NOMO-1 (cell line): ENCODE results near the gene RAB44.
"Not testable (repeated sequence)": the region's sequence is repeated elsewhere in the genome, so short reads cannot be mapped to it uniquely, and the experiment has no call there.

Experiments used
- DNase-seq, 2 experiments: peaks; one replicate each; lab custom pipeline; 2025; ENCODE audit not compliant: unreplicated experiment in 2 of 2; lab: John Stamatoyannopoulos, UW

Gene RAB44

DNA sequence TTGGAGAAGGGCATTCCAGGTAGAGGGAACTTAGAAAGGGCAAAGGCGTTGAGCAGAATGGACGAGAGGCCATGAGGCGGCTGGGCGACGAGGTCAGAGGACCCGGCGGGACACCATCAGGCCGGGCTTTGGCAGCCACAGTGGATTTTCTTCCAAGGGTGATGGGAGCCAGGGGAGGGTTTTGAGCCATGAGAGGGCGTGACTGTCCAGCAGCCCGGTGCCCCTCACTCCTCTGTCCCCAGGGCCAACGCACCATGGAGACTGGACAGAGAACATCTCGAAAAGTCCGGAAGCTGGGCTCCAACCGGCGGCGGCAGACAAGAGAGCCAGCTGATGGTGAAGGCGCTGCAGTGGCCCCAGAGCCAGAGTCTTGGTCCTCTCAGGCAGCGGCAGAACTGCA is 6.4 kb downstream of the RAB44 start:
- DNase-seq = no peak

DNA sequence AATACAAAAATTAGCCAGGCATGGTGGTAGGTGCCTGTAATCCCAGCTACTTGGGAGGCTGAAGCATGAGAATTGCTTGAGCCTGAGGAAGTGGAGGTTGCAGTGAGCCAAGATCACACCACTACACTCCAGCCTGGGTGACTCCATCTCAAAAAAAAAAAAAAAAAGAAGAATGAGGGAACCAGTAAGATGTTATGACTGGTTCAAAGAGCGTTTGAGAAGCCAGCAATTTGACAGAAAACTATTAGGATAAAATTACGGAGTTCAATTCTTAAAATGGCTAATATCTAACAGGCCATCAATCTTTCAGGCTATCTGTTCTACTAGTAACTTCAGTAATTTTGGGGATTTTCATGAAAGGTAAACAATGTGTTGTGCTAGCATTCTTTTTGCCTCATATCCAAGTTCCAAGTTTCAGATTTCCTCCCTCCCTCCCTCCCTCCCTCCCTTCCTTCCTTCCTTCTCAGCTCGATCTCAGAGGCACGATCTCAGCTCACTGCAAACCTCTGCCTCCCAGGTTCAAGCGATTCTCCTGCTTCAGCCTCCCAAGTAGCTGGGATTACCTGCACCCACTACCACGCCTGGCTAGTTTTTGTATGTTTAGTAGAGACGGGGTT is 7.4 kb downstream of the RAB44 start:
- DNase-seq = not testable (repeated sequence)

DNA sequence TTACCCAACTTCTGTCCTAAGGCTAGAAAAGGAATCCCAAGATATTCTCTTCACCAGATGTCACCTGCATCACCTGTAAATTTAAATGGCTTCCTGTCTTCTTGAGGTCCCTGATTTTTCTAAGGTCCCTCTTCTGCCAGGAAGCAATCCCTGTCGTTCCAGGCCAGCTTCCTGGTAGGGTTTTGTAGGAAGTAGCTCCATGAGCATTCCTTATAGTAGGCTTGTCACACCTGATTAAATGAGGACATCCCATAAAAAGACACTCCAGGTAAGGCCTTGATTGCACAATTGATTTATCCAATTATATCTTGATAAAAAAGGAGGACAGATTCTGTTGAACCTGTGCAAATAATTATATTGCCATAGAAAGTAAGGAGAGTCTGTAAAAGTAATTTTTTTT is 8.7 kb downstream of the RAB44 start:
- no peak for DNase-seq

DNA sequence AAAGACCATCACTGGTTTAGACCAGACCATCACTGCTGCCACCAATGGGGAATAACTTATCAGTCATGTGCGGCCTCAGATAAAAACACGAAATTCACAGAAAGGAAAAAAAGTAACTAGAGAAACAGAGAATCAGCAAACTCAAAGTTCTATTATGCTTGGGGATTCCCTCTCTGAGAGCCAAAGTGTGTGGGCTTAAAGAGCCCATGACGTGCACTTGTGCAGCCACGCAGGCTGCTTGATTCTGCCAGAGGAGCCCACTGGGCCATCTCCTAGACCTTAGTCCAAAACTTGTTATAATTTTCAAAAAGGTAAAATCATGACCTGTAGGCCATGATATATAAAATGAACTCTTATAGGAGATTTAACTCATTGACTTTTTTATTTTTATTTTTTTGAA is 15.2 kb downstream of the RAB44 start:
- DNase-seq = no peak

DNA sequence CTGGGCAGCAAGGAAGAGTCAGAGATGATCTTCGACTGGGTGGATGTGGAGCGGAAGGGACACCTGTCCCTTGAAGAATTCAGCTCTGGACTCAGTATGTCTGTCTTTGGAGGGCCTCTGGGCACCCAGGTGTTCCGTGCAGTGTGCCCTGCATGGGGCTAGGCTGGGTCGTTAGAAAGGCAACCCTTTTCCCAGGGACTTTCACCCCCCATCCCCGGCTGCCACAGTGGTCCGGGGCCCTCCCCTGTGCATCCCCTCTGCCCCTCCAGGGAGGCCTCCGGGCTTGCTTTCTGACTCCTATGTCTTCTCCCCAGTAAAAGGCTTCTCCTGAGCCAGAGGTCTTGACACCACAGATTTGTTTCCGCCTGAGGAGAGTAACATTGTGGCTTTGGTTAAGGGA is 16.2 kb downstream of the RAB44 start:
- no peak for DNase-seq

DNA sequence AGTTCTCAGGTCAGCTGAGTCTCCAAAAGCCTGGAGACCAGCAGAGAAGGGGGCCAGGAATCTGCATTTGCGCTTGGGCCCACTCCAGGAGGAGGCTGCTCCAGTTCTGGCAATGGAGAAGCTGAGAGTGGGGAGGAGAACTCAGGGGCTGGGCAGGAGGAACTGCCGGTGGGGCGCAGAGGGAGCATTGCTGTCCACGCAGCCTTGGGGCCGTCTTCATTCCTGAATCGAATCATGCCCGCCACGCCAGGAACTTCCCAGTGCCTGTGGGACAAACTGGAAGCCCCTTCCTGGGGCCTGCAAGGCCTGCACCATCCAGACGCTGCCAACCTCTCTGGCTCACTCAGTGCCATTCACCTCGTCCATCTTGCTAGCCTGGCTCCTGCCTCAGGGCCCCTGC is 16.9 kb downstream of the RAB44 start:
- DNase-seq = no peak

DNA sequence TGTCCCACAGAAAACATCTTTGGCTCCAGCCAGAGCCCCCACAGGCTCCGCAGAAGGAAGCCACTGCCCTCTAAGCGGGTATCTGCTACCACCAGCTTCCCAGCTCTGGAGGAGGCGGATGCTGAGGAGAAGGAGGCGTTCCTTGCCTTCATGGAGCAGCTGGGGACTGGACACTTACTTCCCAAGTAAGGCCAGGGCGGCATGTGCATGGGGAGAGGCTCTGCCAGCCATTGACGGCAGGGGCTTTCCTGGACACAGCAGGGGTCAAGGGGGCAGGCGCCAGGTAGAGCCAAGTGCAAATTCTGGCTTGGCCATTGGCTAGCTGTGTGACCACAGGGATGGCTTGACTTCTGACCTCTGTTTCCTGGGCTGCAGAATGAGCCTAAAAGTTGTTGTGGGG is 17.8 kb downstream of the RAB44 start:
- no peak for DNase-seq

DNA sequence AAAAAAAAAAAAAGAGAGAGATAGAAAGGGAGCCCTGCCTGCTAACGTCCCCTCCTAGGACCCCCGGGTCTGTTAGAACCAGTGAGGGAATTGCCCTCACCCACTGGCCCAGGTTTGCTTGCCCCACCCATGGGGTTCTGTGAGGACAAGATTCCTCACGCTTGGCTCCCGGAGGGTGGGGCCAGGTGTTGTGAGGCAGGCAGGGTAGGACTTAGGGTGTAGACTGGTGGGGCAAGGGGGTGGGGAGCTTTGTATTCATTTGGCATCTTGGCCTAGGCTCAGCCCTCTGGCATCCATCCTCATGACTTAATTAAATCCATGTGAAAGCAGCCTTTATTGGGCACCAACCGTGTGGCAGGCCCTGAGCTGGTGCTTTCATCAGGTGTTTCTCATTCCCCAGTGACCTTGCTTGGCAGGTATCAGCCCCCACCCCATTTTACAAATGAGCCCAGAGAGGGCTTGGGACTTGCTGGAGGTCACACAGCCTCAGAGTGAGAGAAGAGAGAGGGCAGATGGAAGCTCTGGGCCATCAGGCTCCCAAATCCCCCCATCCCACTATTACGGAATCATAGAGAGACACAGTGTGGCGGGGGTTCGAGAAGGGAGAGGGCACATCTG is 19.0 kb downstream of the RAB44 start:
- no peak for DNase-seq

DNA sequence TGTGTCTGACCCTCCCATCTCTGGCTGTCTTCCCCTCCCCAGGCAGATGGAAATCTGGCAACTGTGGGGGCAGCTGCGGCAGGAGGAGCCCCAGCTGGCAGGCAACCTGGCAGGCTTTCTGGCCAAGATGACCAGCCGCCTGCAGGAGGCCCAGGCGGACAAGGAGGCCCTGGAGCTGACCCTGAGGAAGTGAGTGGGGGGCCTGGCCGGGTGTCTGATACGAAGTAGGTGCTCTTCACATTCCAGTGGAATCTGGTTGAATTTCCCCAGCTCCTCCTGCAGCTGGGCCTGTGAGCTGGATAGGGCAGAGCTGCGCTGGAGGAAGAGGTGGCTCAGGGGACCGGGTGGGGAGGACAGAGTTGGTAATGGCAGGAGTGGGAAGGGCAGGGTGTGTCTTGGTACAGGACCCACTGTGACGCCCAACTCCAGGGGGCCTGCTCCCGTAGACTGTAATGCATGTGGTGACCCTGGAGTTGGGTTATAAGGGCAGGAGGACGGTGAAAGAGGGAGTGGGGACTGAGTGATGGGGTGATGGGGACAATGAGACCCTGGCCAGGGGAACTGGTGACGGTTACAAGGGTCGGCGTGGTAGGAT is 19.7 kb downstream of the RAB44 start:
- no peak for DNase-seq

DNA sequence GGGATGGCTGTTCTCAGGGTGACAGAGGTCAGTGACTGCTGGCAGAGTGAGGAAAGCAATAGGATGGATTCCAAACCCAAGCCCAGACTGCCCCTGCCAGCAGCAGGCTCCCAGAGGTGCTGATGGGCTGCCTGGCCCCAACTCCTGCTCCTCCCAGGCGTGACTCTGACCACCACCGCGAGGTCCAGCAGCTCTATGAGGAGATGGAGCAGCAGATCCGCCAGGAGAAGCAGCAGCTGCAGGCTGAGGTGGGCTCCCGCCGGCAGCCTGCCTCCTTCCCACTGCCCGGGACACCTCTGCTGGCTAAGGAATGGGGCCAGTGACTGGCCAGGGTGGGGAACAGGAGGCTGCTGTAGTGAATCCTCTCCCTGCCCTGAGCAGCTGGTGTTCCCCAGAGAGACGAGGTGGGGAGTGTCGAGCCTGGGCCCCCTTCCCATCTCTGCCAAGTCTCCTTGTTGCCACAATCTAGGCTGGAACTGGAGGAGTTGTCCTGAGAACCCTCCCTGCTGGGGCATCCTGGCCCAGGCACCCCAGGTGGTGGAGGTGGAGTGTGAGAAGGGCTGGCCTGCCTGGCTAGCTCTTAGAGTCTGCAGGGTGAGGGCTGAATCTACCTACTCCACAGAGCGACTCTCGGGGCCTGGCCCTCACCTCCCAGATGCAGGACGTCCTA is 20.4 kb downstream of the RAB44 start:
- DNase-seq = no peak

DNA sequence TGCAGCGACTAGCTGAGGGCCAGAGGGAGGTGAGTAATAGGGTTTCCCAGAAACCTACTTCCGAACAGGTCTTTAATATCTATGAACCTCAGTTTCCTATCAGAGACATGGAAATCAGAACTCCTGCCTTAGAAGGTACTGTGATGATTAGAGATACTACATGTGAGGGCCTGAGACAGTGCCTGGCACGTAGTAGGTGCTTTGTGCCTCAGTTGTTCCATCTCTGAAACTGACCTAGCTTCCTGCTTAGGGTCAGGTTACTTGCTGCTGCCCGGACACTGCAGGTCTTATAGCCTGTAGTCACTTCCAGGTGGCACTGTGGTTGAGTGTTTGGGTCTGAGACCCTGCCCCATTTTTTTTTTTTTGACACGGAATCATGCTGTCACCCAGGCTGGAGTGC is 20.9 kb downstream of the RAB44 start:
- DNase-seq = no peak

DNA sequence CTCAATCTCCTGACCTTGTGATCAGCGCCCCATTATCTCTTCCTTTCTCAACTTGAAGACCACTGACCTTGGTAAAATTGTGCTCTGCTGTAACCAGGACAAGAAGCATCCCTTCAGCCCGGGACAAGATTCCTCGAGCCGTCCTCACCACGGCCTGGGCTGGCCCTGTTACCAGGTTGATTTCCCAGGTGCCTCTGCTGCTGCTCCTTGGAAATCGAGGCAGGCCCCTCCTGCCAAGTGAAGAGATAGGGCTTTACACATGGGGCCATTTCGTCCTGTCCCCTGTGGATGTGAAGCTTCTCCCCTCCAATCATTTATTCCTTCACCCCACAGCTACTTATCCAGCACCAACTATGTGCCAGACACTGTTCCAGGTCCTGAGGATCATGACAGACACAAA is 21.5 kb downstream of the RAB44 start:
- DNase-seq = no peak

DNA sequence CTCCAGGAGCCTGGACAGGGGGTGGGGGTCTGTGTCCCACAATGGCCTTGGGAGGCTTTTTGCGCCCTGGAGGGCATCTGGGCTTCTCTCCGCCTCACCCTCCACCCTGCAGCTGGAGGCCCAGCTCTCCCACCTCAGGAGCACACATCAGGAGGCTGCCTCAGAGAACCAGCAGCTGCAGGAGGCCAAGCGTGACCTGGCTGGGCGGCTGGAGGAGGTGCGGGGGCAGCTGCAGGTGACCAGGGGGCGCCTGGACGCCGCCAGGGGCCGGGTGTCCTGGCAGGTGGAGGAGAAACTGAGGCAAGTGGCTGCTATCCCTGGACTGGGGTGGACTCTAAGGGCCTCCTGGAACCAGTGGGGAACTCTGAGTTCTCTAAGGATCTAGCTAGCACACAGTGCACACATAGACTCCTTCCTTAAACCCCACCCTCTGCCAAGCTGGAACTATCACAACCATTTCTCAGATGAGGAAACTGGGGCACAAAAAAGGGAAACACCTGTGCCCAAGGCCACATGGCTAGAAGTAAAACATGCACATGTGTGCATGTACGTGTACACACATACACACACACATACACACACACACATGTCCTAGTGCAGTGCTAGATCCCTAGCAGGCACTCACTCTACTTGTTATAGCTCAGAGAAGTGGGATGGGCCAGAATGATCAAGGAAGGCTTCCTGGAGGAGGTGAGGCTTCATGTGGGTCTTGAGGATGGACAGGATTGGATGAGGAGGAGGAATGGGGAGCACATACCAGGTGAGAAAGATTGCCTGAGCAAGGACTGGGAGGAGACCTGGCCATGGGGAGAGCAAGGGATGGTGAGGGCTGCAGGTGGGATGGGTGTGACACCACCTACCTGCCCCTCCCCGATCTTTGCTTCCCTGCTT is 22.9 kb downstream of the RAB44 start:
- DNase-seq = no peak

DNA sequence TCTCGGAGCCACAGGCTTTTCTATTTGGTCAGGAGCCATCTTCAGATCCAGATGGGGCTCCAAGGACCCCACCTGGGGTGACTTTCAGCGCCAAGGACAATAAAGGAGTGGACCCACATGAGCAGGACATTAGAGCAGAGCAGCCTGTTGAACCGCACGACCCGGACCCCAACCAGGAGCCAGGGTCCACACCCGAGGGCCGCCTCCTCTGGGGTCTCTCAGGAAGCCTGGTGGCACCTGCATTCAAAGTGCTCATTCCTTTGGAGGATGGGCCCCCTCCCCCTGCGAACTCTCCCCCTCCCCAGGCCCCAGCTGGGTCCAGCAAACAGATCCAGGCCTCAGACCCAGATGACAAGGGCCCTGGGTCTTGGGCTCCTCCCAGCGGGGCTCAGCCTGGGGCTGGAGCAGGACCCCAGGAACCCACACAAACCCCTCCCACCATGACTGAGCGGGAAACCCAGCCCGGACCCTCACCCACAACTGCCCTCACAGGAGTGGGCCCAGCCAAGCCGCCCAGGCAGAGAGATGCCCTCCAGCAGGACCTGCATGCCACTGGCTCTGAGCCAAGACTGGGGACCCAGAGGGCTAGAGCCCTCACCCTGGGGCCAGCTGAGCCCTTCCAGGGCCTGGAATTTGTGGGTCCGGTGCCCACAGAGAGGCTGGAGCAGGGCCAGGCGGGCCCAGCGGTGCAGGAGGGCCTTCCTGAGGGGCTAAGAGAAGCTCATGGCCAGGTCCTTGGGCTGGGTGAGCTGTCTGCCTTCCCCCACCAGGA is 23.9 kb downstream of the RAB44 start:
- no peak for DNase-seq

DNA sequence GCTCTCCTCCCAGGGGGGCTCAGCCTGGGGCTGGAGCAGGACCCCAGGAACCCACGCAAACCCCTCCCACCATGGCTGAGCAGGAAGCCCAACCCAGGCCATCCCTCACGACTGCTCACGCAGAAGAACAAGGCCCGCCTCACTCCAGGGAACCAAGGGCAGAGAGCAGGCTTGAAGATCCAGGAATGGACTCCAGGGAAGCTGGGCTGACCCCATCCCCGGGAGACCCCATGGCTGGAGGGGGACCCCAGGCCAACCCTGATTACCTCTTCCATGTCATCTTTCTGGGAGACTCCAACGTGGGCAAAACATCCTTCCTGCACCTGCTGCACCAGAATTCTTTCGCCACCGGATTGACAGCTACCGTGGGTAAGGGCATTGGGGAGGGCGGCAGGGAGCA is 24.7 kb downstream of the RAB44 start:
- no peak for DNase-seq

DNA sequence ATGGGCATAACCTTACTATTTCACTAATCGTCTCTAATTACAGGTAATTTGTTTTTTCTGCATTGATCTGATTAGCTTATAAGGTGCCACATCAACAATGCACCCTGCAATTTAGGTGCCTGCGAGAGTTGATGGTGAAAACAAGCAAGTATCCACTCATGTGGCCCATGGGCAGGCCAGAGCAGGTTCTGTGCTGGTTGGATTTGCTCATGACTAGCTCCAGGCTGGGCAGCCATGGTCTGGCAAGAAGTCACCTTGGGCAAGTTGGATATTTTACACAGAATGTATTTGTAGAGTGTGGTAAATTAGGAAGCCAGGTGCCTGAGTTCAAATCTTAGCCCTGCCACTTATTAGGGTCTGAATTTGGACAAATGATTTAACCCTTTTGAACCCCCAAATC is 25.3 kb downstream of the RAB44 start:
- no peak for DNase-seq

DNA sequence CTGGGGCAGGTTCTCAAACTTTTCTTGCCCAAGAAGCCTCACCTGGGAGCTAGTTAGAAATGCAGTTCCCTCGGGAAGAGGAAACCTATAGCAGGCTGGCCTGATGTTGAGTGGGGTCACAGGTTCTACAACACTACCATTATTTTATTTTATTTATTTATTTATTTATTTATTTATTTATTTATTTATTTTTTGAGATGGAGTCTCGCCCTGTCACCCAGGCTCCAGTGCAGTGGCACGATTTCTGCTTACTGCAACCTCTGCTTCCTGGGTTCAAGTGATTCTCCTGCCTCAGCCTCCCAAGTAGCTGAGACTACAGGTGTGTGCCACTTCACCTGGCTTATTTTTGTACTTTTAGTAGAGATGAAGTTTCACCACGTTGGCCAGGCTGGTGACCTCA is 26.4 kb downstream of the RAB44 start:
- not testable (repeated sequence) for DNase-seq

DNA sequence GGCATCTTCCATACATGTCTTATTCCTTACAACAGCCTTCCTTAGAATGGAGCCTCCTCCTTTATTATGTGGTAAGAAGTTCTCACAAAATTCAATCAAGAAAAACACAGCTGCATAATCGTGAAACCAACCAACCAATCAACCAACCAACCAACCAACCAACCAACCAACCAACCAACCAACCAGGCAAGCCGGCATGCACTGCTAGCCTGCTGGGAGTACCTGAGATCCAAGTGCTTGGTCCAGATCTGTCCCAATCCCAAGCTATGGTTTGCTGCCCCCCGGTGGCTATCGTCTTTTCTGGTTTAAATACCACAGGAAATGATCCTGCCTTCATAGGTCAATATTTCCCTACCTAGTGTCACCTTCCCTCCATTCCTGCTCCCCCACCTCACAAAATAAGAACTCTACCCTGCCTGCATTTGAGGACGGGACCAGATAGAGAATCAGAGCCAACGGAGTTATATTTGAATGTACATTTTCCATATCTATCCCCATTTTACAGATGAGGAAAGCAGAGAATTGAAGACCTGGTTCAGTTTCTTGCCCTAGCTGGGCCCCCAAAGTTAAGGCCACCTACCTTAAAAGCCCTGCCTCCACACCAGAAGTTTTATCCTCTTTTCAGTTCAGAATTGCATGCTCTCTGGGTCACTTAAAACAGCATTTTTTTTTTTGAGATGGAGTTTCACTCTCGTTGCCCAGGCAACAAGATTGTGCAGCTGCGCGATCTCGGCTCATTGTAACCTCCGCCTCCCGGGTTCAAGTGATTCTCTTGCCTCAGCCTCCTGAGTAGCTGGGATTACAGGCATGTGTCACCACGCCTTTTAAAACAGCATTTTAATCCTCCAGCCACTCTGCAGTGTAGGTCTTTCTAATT is 27.1 kb downstream of the RAB44 start:
- DNase-seq = no peak

DNA sequence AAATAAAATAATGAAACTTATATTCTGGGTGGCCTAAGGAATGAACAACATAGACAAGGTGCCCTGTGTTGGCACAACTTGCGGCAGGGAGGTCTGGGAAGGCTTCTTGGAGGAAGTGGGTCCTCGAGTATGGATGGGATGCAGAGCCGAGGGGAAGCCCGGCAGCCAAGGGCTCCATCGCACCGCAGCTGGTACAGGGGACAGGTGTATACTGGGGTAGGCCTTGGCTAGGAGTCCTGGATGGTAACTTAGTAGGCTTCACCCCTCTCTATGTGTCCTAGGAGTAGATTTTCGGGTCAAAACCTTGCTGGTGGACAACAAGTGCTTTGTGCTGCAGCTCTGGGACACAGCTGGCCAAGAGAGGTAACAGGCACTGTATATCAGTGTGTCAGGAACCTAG is 28.0 kb downstream of the RAB44 start:
- no peak for DNase-seq
